GM19467 (cell line): Measurements from ENCODE around the gene CDKN1A.

Experiments
- ATAC-seq: cut with Tn5 transposase; IDR thresholded peaks from one replicate; pipeline ENCODE4 v1.9.1; 2021; ENCODE audit warnings: mild to moderate bottlenecking, moderate library complexity; ENCODE audit not compliant: unreplicated experiment

CDKN1A gene

DNA sequence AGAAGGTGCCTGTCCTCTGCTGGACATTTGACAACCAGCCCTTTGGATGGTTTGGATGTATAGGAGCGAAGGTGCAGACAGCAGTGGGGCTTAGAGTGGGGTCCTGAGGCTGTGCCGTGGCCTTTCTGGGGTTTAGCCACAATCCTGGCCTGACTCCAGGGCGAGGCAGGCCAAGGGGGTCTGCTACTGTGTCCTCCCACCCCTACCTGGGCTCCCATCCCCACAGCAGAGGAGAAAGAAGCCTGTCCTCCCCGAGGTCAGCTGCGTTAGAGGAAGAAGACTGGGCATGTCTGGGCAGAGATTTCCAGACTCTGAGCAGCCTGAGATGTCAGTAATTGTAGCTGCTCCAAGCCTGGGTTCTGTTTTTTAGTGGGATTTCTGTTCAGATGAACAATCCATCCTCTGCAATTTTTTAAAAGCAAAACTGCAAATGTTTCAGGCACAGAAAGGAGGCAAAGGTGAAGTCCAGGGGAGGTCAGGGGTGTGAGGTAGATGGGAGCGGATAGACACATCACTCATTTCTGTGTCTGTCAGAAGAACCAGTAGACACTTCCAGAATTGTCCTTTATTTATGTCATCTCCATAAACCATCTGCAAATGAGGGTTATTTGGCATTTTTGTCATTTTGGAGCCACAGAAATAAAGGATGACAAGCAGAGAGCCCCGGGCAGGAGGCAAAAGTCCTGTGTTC lies 1.3 kb upstream of the CDKN1A start:
- no peak for ATAC-seq

DNA sequence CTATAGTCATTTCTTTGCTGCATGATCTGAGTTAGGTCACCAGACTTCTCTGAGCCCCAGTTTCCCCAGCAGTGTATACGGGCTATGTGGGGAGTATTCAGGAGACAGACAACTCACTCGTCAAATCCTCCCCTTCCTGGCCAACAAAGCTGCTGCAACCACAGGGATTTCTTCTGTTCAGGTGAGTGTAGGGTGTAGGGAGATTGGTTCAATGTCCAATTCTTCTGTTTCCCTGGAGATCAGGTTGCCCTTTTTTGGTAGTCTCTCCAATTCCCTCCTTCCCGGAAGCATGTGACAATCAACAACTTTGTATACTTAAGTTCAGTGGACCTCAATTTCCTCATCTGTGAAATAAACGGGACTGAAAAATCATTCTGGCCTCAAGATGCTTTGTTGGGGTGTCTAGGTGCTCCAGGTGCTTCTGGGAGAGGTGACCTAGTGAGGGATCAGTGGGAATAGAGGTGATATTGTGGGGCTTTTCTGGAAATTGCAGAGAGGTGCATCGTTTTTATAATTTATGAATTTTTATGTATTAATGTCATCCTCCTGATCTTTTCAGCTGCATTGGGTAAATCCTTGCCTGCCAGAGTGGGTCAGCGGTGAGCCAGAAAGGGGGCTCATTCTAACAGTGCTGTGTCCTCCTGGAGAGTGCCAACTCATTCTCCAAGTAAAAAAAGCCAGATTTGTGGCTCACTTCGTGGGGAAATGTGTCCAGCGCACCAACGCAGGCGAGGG lies 594 bp upstream of the CDKN1A start:
- no peak for ATAC-seq

GRCh38 chr6:36679043-36679833 lies 724 bp downstream of the CDKN1A start:
- no peak for ATAC-seq

DNA sequence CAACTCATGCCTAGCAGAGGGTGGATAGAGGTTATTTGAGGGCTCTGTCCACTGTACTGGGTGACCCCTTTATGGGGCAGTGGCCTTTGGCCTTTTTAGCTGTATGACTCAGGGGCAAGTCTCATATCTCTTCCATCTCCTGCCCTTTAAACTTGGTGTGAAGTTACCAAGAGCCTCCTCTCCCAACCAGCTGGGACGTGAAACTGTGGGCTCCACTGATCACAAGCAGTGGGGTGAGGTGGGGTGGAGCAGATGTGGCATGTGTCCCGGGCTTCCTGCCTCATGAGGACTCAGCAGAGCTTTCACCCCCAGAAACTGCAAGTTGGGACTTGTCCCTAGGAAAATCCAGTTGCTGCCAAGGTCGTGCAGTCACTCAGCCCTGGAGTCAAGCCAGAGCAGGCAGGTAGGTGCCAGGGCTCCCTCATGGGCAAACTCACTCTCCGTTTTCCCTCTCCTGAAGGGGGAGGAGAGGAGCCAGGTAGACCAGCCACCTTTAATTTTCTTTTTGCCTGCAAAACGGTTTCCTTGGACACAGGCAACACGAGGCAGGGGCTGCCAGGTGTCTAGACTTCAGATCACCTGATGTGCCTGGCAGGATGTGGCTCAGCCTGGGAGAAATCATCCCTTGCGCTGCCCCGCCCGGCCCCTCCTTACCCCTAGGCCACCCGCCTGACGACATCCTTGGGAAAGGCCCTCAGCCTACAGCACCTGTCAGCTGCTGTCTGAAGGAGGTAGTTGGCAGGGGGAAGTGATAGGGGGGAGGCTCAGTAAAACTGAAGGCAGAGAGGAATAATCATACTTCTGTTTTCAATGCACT lies 4.0 kb downstream of the CDKN1A start:
- no peak for ATAC-seq

DNA sequence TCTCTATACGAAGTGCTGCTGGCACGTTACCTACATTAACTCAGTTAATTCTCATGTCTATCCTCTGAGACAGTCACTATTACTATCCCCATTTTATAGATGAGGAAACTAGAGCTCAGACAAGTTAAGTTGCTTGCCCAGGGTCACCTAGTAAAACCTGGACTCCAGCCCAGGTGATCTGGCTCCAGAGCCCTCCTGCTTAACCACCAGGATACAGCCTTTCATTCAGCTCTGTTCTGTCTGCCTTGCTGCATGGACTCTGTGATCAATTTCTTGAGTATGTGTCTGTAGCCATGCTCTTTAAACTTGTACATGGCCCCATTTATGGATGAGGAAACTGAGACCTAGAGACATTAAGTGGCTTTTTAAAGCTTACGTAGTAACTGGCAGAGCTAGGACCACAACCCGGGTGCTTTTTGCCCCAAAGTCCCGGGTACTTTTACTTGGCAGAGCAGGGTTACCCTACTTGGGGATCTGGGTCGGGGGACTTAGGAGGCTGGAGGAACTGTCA lies 4.7 kb downstream of the CDKN1A start:
- ATAC-seq = no peak

DNA sequence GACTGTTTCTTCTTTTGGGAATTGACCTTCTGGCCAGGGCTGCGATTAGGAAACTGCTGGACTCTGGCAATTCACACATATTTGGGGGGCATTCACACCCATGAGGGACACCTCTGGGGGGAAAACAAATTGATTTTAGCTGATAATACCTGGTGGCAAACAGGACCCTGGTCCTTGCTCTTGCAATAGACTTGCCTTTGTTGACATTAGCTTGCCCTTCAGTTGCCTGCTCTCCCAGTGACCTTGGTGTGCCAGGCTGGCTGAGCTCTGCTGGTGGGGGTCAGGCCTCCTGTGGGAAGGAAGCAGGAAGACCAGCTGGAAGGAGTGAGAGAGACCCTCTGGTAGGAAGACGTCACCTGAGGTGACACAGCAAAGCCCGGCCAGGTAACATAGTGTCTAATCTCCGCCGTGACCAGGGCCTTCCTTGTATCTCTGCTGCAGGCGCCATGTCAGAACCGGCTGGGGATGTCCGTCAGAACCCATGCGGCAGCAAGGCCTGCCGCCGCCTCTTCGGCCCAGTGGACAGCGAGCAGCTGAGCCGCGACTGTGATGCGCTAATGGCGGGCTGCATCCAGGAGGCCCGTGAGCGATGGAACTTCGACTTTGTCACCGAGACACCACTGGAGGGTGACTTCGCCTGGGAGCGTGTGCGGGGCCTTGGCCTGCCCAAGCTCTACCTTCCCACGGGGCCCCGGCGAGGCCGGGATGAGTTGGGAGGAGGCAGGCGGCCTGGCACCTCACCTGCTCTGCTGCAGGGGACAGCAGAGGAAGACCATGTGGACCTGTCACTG lies 5.3 kb downstream of the CDKN1A start:
- no peak for ATAC-seq

GRCh38 chr6:36684447-36684812 lies 5.9 kb downstream of the CDKN1A start:
- no peak for ATAC-seq

DNA sequence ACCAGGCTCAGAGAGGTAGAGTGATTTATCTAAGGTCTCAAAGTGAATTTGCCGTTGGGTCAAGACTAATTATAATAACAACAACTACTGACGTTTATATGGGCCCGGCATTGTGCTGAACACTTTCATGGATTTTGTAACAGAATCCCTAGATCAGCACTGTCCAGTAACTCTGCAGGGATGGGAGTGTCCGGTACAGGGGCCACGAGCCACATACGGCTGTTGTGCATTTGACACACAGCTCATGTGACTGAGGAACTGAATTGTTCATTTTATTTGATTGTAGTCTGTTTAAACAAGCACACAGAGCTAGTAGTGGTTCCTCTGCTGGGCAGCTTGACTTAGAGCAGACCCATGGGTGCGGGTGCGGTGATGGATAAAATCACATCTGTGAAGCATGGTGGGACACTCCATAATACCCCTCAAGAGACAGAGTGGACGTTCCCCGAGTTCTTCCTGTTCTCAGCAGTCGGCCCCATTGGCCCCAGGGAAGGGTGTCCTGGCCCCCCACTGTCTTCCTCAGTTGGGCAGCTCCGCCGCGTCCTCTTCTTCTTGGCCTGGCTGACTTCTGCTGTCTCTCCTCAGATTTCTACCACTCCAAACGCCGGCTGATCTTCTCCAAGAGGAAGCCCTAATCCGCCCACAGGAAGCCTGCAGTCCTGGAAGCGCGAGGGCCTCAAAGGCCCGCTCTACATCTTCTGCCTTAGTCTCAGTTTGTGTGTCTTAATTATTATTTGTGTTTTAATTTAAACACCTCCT lies 6.8 kb downstream of the CDKN1A start:
- no peak for ATAC-seq

- no peak for ATAC-seq
These were observed 7.6 kb downstream of the CDKN1A start for GRCh38 chr6:36685926-36686667.

DNA sequence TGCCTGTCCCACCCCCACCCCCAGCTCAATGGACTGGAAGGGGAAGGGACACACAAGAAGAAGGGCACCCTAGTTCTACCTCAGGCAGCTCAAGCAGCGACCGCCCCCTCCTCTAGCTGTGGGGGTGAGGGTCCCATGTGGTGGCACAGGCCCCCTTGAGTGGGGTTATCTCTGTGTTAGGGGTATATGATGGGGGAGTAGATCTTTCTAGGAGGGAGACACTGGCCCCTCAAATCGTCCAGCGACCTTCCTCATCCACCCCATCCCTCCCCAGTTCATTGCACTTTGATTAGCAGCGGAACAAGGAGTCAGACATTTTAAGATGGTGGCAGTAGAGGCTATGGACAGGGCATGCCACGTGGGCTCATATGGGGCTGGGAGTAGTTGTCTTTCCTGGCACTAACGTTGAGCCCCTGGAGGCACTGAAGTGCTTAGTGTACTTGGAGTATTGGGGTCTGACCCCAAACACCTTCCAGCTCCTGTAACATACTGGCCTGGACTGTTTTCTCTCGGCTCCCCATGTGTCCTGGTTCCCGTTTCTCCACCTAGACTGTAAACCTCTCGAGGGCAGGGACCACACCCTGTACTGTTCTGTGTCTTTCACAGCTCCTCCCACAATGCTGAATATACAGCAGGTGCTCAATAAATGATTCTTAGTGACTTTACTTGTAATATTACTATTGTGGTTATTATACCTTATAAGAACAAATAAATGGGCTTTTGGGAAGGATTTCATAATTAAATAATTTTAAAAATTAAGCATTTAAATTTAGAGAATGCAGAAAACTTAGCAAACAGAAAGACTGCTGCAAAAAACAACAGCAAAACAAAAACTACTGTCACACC lies 8.4 kb downstream of the CDKN1A start:
- no peak for ATAC-seq

- ATAC-seq = no peak
These were observed 9.7 kb downstream of the CDKN1A start for GRCh38 chr6:36688063-36688738.

DNA sequence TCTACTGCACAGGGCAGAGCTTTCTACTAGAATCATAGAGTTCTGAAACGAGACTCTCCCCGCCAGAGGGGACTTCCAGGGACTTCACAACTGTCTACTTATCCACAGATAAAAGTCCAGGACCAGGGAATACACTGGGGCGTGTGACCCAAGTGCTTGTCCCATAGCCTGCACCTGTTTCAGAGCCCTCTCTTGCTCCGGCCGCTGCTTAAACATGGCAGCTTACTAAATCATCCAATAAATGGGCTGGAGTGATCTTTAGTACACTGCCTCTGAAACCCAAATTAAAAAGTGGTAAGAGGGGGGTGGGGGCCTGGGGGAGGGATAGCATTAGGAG lies 10.2 kb downstream of the CDKN1A start:
- ATAC-seq = no peak

DNA sequence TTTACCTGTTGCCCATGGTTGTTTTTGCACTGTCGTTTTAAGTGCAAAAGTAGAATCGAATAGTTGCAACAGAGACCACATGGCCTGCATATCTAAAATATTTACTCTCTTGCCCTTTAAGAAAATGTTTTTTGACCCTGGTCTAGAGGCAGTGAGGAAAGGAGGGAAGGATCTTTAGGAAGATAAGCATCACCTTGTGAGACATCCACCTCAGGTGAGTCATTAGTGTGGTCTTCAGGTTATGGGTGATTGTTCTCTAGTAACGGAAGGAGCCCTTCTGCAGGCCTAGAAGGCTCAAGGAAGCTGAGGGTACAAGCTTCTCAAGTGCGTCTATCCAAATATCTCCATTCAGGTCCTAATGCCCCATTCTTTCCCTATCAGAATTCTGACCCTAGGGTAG lies 12.5 kb downstream of the CDKN1A start:
- ATAC-seq = no peak

DNA sequence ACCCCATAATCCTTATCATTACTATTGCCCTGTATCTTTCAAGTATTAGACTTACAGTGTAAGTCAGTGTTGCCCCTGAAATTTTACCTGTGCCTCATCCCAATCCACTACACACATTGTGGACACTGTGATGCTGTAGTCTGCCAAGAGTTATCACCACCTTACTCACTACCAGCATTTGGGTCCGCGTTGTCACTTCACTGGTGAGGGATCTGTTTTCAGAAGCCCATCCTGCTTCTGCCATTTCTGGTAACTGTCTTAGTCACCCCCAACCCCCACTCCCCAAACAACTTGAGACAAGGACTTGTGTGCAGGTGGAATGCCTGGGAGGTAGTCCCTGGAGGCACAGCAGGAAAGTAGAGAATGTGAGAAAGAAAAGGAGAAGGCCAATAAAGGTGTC lies 13.1 kb downstream of the CDKN1A start:
- no peak for ATAC-seq

DNA sequence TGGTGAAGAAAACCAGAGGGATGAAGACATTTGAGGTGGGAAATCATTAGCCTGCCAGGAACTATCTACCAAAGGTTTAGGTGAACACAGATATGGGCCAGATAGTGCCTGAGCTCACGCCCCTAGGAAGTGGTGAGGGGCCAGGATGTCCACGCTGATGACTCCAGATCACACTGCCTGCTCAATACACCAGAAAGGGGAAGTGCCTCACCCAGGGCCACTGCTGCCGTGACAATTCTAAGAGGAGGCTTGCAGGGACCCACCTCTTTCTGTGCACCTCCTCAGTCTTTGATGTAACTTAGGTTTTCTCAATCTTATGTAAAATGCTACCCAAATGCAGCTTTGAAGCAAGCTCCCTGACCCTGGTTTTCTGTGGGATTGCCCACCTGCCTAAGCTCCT lies 13.7 kb downstream of the CDKN1A start:
- ATAC-seq = no peak

DNA sequence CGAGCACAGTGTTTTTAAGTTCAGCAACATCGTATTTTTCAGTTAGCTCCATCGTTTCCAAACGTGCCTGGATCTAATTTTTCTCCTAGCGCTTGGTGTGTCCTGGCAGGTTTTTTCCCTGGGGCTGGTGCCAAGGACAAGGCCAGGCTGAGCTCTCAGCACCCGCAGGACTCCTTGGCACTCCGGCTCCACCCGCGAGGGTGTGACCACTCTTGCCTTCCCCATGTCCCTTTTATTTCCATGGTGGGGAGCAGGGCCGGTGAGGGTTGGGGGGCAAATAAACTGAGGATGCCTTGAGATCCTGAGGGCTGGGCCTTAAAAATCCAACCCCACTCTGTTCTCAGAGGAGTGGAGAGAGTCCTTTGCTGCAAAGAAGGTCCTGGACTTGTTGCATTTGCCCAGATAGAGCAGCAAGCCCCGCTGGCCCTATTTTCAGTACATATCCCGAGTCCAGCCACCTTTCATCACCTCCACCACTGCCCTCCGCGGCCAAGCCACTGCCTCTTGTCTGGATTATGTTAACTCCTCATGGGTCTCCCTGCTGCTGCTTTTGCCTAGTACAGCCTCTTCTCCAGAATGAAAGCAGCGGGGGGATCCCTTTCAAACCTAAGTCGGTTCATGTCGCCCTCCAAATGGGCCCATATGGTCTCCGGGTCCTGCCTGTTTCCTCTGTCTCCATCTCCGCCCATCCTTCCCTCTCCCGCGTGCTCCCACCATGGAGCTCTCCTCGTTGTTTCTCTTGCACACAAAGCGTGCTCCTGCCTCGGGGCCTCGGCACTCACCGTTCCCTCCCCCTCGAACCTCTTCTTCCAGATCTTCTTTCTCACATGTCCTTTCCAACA lies 14.6 kb downstream of the CDKN1A start:
- no peak for ATAC-seq
